H9 (cell line): ENCODE results near the gene CREB5. TPM values are rescaled to one million over a fixed set of nuclear protein-coding genes. Genes with fewer than 3 reads are reported as not detected.

ENCODE experiments used
- DNase-seq: peaks from one replicate; pipeline ENCODE4 v3.0.0-alpha.2; 2017
- H2AFZ ChIP-seq: one replicate; pipeline ENCODE4 v1.6.1; 2013; ENCODE audit warnings: mild to moderate bottlenecking, low read length, control low read depth, moderate library complexity
- H2AK5ac ChIP-seq: 2 replicates; pipeline ENCODE4 v1.6.1; 2013; ENCODE audit warnings: low read length, control low read depth, mixed read lengths; ENCODE audit not compliant: insufficient read length
- H2BK120ac ChIP-seq: one replicate; pipeline ENCODE4 v1.6.1; 2013; ENCODE audit warnings: low read depth, mild to moderate bottlenecking, low read length, control low read depth, inconsistent platforms; ENCODE audit not compliant: poor library complexity, severe bottlenecking
- H2BK12ac ChIP-seq: 2 replicates; pipeline ENCODE4 v1.6.1; 2013; ENCODE audit warnings: low read length, control low read depth, mixed read lengths, low read depth; ENCODE audit not compliant: insufficient read length
- H2BK15ac ChIP-seq: 2 replicates; pipeline ENCODE4 v1.6.1; 2013; ENCODE audit warnings: low read depth, low read length, control low read depth
- H2BK20ac ChIP-seq: one replicate; pipeline ENCODE4 v1.6.1; 2013; ENCODE audit warnings: low read depth, mild to moderate bottlenecking, low read length, control low read depth, inconsistent platforms; ENCODE audit not compliant: poor library complexity, severe bottlenecking
- H2BK5ac ChIP-seq: 2 replicates; pipeline ENCODE4 v1.6.1; 2013; ENCODE audit warnings: low read length, control low read depth, mixed read lengths; ENCODE audit not compliant: insufficient read length
- H3K14ac ChIP-seq: 2 replicates; pipeline ENCODE4 v1.6.1; 2013; ENCODE audit warnings: low read length, control low read depth; ENCODE audit not compliant: insufficient read depth
- H3K18ac ChIP-seq: 2 replicates; pipeline ENCODE4 v1.6.1; 2013; ENCODE audit warnings: low read depth, mild to moderate bottlenecking, mixed read lengths, low read length, control low read depth; ENCODE audit not compliant: insufficient read length
- H3K23ac ChIP-seq: 2 replicates; pipeline ENCODE4 v1.6.1; 2013; ENCODE audit warnings: low read length, control low read depth, mixed read lengths, low read depth; ENCODE audit not compliant: insufficient read length
- H3K23me2 ChIP-seq: 2 replicates; pipeline ENCODE4 v1.6.1; 2013; ENCODE audit warnings: low read depth, mild to moderate bottlenecking, mixed read lengths, low read length, control low read depth; ENCODE audit not compliant: insufficient read length, poor library complexity, severe bottlenecking
- H3K27ac ChIP-seq: 2 replicates; pipeline ENCODE4 v1.5.1; 2013; ENCODE audit warnings: low read length, control low read depth, mixed read lengths, low read depth; ENCODE audit not compliant: insufficient read length
- H3K27me3 ChIP-seq: 2 replicates; pipeline ENCODE4 v1.6.1; 2013; ENCODE audit warnings: low read length, control low read depth, inconsistent platforms; ENCODE audit not compliant: insufficient read depth
- H3K4ac ChIP-seq: 2 replicates; pipeline ENCODE4 v1.6.1; 2013; ENCODE audit warnings: low read depth, mild to moderate bottlenecking, control low read depth, inconsistent platforms, low read length, moderate library complexity
- H3K4me1 ChIP-seq: 2 replicates; pipeline ENCODE4 v1.6.1; 2013; ENCODE audit warnings: low read length, control low read depth, inconsistent platforms; ENCODE audit not compliant: insufficient read depth
- H3K4me2 ChIP-seq: 2 replicates; pipeline ENCODE4 v1.6.1; 2013; ENCODE audit warnings: low read length, control low read depth, mixed read lengths; ENCODE audit not compliant: insufficient read length, insufficient read depth
- H3K56ac ChIP-seq: 2 replicates; pipeline ENCODE4 v1.6.1; 2013; ENCODE audit warnings: low read depth, mild to moderate bottlenecking, mixed read lengths, low read length, control low read depth; ENCODE audit not compliant: insufficient read length
- H3K79me1 ChIP-seq: 2 replicates; pipeline ENCODE4 v1.6.1; 2013; ENCODE audit warnings: low read depth, mild to moderate bottlenecking, moderate library complexity, low read length, control low read depth, inconsistent platforms; ENCODE audit not compliant: insufficient read depth, poor library complexity, severe bottlenecking
- H3K79me2 ChIP-seq: 2 replicates; pipeline ENCODE4 v1.6.1; 2013; ENCODE audit warnings: low read length, control low read depth, inconsistent platforms; ENCODE audit not compliant: insufficient read depth
- H3K9ac ChIP-seq: 2 replicates; pipeline ENCODE4 v1.6.1; 2013; ENCODE audit warnings: low read length, control low read depth, mixed read lengths; ENCODE audit not compliant: insufficient read length; ENCODE audit errors: extremely low read depth
- H3K9me3 ChIP-seq: one replicate; pipeline ENCODE4 v1.6.1; 2013; ENCODE audit warnings: low read depth, low read length, inconsistent platforms; ENCODE audit not compliant: control insufficient read depth
- H3T11ph ChIP-seq: one replicate; pipeline ENCODE4 v1.6.1; 2013; ENCODE audit warnings: mild to moderate bottlenecking, low read length, control low read depth, inconsistent platforms
- H4K20me1 ChIP-seq: one replicate; pipeline ENCODE4 v1.6.1; 2013; ENCODE audit not compliant: control insufficient read depth, insufficient read length, insufficient read depth
- H4K5ac ChIP-seq: 2 replicates; pipeline ENCODE4 v1.6.1; 2013; ENCODE audit warnings: low read depth, mild to moderate bottlenecking, mixed read lengths, low read length, control low read depth; ENCODE audit not compliant: insufficient read length
- H4K8ac ChIP-seq: replicated peaks from 2 replicates; pipeline ENCODE4 v1.6.1; 2013; ENCODE audit warnings: low read length, control low read depth, mixed read lengths, low read depth; ENCODE audit not compliant: insufficient read length
- H4K91ac ChIP-seq: 2 replicates; pipeline ENCODE4 v1.6.1; 2013; ENCODE audit warnings: low read depth, mild to moderate bottlenecking, moderate library complexity, mixed read lengths, low read length, control low read depth; ENCODE audit not compliant: insufficient read length
- H3K27ac Mint-ChIP-seq, 3 experiments: 2 replicates in 2 of 3; 3 replicates in 1 of 3; pipeline ENCODE4 v1.8.0; 2020 to 2021; ENCODE audit warnings: mixed read lengths in 3 of 3, mild to moderate bottlenecking in 1 of 3, moderate library complexity in 1 of 3
- H3K27me3 Mint-ChIP-seq: 2 replicates; pipeline ENCODE4 v1.8.0; 2021; ENCODE audit warnings: low read depth, mild to moderate bottlenecking, moderate library complexity, mixed read lengths
- H3K36me3 Mint-ChIP-seq, 3 experiments: 2 replicates in 2 of 3; 3 replicates in 1 of 3; pipeline ENCODE4 v1.8.0; 2020 to 2021; ENCODE audit warnings: low read depth in 3 of 3, mixed read lengths in 3 of 3; ENCODE audit not compliant: insufficient read depth in 1 of 3
- H3K4me1 Mint-ChIP-seq, 2 experiments: 2 replicates each; pipeline ENCODE4 v1.8.0; 2020; ENCODE audit warnings: mixed read lengths in 2 of 2
- H3K4me3 Mint-ChIP-seq, 2 experiments: 2 replicates in 1 of 2; 3 replicates in 1 of 2; pipeline ENCODE4 v1.8.0; 2020 to 2021; ENCODE audit warnings: mild to moderate bottlenecking in 2 of 2, mixed read lengths in 2 of 2, moderate library complexity in 1 of 2
- H3K9me3 Mint-ChIP-seq, 2 experiments: 2 replicates in 1 of 2; 3 replicates in 1 of 2; pipeline ENCODE4 v1.8.0; 2020; ENCODE audit warnings: mild to moderate bottlenecking in 2 of 2, mixed read lengths in 2 of 2, moderate library complexity in 1 of 2
- CTCF ChIP-seq: fragments of 200-600 bp; sonication (generic); conservative IDR thresholded peaks from 3 replicates; pipeline ENCODE4 v1.8.0; 2021; ENCODE audit warnings: antibody characterized with exemption, mild to moderate bottlenecking
- WGBS: extraction: QIAGEN DNeasy Blood & Tissue Kit; methylation state at CpG from one replicate; pipeline ENCODE4 v1.1.7; 2013; ENCODE audit warnings: missing lambda C conversion rate, low lambda C conversion rate, mixed read lengths; ENCODE audit not compliant: insufficient read length; ENCODE audit errors: extremely low coverage; 5-methylcytosine and 5-hydroxymethylcytosine counted together
- total RNA-seq: library from RNA; stranded (reverse); gene quantifications from 2 replicates; pipeline ENCODE4 v1.2.1, GENCODE V29; 2021

The CREB5 gene
- total RNA-seq, 1 experiment from 2014 or later: 4.0 TPM

- Histone ChIP-seq H3K4ac (no peak overlapping the region), H3K27me3 (no peaks in the 10 kb centered on the region), H3K79me1 (no peaks in the 10 kb centered on the region), H2BK12ac (no peak overlapping the region), H2BK20ac (no peak overlapping the region), H4K91ac (no peak overlapping the region), H2AK5ac (no peak overlapping the region), H3K9me3 (no peaks in the 10 kb centered on the region), H3K56ac (no peak overlapping the region), H3K4me1 (no peaks in the 10 kb centered on the region), H3K9ac (no peak overlapping the region), H3K23me2 (no peaks in the 10 kb centered on the region), H3K79me2 (no peaks in the 10 kb centered on the region), H2AFZ (no peak overlapping the region), H2BK15ac (no peak overlapping the region), H2BK5ac (no peak overlapping the region), H4K8ac (no peak overlapping the region), H4K20me1 (no peaks in the 10 kb centered on the region), H3K14ac (no peak overlapping the region), H3K18ac (no peak overlapping the region), H2BK120ac (no peak overlapping the region), H4K5ac (no peak overlapping the region), H3K27ac (no peak overlapping the region), H3K23ac (no peak overlapping the region), H3K4me2 (no peak overlapping the region), H3T11ph (no peak overlapping the region)
- Mint-ChIP-seq H3K27ac (no peak overlapping the region), H3K4me3 (no peak overlapping the region), H3K4me1 (peaks cover 13 to 14% of the 10 kb centered on the region in 2 experiments), H3K27me3 (no peaks in the 10 kb centered on the region), H3K9me3 (no peaks in the 10 kb centered on the region), H3K36me3 (no peaks in the 10 kb centered on the region; a peak in 1 of 7 replicates)
- WGBS: no CpG with 5 or more reads among the region's 7 CpGs
- TF ChIP-seq CTCF: no peak
- DNase-seq: no peak
Observed at GRCh38 chr7:28806841-28807240, 394.5 kb downstream of the CREB5 start.
